C4-2B (cell line): ENCODE results near the gene REPS2.

Source experiments
- H3K27ac ChIP-seq: fragments of 450-650 bp; 2 replicates; pipeline ENCODE4 v1.5.1; 2017
- ZFX ChIP-seq: fragments of 450-650 bp; IDR thresholded peaks from 2 replicates; pipeline ENCODE4 v1.6.1; 2017
- TF ChIP-seq, protein P1 (sequence below): fragments of 450-650 bp; conservative IDR thresholded peaks from 2 replicates; pipeline ENCODE4 v1.5.1; 2017; ENCODE audit warnings: mild to moderate bottlenecking

REPS2 gene

DNA sequence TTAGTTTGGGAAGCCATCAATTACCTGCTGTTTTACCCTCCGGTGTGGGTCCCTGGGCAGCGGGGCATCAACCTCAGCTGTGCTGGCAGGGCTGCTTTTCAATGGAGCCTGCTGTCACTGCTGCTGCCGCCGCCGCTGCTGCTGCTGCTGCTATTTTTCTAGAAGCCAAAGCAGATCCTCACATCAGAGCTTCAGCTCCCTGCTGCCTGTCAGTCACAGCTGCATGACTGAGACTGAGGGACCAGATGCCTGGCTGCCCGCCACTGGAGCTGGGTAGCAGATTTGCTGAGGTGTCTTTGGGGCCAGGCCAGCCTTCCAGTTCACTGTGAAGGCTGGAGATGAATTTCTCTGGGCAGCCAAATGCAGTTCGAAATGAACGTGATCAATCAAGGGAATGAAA lies 228.2 kb downstream of the REPS2 start:
- no peak overlapping the region for H3K27ac ChIP-seq
- TF ChIP-seq ZFX, result no peak
- TF ChIP-seq, protein P1, sequence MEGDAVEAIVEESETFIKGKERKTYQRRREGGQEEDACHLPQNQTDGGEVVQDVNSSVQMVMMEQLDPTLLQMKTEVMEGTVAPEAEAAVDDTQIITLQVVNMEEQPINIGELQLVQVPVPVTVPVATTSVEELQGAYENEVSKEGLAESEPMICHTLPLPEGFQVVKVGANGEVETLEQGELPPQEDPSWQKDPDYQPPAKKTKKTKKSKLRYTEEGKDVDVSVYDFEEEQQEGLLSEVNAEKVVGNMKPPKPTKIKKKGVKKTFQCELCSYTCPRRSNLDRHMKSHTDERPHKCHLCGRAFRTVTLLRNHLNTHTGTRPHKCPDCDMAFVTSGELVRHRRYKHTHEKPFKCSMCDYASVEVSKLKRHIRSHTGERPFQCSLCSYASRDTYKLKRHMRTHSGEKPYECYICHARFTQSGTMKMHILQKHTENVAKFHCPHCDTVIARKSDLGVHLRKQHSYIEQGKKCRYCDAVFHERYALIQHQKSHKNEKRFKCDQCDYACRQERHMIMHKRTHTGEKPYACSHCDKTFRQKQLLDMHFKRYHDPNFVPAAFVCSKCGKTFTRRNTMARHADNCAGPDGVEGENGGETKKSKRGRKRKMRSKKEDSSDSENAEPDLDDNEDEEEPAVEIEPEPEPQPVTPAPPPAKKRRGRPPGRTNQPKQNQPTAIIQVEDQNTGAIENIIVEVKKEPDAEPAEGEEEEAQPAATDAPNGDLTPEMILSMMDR, result no peak

- no peak overlapping the region; the same call in 1 of the 2 replicates for H3K27ac ChIP-seq
- TF ChIP-seq ZFX, result no peak
- TF ChIP-seq, protein P1, result no peak
These were observed 235.9 kb downstream of the REPS2 start for GRCh38 chrX:17182317-17182716.

GRCh38 chrX:17183566-17183965 lies 237.1 kb downstream of the REPS2 start:
- H3K27ac ChIP-seq, result no peak overlapping the region
- no peak for TF ChIP-seq ZFX
- TF ChIP-seq, protein P1, result no peak

DNA sequence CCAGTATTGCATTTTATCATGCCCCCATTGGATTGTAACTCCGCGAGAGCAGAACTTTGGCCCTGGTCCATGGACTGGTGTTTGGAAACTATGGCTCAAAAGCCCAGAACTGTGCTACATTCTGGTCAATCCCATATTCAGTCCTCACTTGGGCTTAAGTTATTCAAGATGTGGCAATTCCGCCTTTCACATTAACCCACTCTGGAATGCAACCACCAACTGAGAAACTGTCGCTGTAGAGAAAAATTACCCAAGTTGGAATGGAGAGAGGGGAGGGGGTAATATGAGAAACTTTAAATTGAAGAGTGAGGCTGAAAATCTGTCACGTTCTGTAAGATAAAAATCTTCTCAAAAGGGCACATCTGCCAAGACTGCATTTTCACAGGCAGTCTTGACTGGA lies 239.0 kb downstream of the REPS2 start:
- TF ChIP-seq ZFX, result no peak
- TF ChIP-seq, protein P1, result no peak
- H3K27ac ChIP-seq, result no peak overlapping the region

GRCh38 chrX:17187136-17187756 lies 240.8 kb downstream of the REPS2 start:
- TF ChIP-seq, protein P1, result no peak
- no peak for TF ChIP-seq ZFX
- H3K27ac ChIP-seq, result no peak overlapping the region

- H3K27ac ChIP-seq, result no peak overlapping the region
- TF ChIP-seq, protein P1, result no peak
- no peak for TF ChIP-seq ZFX
These were observed 245.6 kb downstream of the REPS2 start for GRCh38 chrX:17192106-17192505.
